ENCODE measurements around the gene SLC8B1.

SLC8B1 gene

DNA sequence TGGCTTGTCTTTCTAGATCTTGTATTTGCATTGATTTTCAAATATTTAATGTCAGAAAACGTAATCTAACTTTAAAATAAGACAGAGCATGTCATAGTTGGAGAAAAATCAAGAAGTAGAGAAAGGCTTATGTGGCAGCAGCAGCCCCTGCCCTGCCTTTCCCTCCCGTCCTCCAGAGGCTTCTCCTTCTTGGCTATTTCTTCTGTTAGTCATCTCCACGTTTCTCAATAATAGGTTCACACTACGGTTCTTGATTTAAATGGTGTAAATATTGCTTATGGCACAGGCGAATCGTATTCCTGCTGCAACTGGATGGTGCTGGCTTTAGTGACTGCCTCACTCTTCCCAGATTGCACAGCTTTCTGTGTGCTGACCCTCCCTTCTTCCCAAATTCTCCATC, 42.8 kb downstream of the SLC8B1 start:
- DNase-seq, result no peak

DNA sequence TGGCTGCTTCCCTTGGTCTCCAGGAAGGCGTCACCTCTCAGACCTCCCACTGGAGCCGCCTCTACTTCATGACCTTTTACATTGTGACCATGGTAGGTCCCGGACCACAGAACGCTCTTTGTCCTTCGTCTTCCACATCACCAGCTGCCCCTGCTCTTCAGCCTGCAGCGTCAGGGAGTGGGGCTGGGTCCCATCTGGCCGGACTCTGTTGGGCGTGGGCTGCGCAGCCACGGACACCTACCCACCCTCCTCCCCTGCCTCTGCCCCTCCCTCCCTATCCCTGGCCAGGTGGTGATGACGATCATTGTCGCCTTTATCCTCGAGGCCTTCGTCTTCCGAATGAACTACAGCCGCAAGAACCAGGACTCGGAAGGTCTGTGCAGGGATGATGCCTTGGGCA, 43.3 kb downstream of the SLC8B1 start:
- no peak for DNase-seq

DNA sequence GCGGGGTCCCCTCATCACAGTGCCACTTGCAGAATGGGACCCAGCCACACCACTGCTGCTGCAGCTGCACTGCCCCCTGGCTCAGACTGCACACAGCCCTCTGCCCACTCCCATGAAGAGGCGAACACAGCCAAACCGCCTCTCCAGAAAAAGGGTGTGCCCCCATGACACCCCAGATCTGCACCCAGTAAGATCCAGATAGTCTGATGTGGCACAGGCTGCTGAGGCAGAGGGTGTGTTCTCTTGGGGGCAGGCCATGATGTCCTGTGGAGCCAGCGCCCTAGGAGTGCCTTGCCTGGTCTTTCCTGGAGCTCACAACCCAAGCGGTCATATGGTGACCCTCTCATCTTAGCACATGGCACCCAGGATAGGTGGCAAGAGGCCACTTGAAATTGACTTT, 44.4 kb downstream of the SLC8B1 start:
- no peak for DNase-seq

DNA sequence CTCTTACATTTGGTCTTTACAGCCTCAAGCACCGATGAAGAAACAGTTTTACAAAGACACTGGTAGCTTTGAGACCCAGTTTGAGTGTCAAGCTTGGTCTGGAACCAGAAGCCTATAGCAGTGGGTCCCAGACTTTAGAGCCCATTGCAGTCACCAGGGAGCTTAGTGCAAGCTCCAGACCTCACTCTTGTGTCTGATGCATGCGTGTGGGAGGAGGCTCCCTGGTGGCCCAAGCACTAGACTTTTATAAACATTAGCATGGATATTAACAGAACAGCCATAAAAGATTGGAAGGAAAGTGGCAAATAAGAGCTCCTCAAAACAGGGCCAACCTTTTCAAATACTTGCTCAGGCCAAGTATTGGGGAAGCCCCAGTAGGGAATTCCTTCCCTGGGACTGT, 45.5 kb downstream of the SLC8B1 start:
- DNase-seq, result no peak

DNA sequence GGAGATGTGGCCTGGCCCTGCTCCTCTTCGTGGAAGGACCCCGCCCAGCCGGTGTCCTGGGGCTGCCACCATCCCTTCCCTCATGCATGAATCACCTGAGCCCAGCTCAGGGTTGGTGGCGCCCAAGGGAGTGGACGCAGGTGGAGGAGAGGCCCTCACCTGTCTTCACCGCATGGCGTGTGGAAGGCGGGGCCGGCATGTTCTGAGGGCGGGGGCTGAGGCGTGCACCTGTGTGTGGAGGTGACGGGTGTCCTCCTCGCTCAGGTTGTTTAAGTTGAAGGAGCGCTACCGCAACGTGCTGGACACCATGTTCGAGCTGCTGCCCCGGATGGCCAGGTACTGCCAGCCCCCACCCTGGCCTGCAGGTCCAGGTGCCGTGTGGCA, 47.0 kb downstream of the SLC8B1 start:
- DNase-seq, result no peak

DNA sequence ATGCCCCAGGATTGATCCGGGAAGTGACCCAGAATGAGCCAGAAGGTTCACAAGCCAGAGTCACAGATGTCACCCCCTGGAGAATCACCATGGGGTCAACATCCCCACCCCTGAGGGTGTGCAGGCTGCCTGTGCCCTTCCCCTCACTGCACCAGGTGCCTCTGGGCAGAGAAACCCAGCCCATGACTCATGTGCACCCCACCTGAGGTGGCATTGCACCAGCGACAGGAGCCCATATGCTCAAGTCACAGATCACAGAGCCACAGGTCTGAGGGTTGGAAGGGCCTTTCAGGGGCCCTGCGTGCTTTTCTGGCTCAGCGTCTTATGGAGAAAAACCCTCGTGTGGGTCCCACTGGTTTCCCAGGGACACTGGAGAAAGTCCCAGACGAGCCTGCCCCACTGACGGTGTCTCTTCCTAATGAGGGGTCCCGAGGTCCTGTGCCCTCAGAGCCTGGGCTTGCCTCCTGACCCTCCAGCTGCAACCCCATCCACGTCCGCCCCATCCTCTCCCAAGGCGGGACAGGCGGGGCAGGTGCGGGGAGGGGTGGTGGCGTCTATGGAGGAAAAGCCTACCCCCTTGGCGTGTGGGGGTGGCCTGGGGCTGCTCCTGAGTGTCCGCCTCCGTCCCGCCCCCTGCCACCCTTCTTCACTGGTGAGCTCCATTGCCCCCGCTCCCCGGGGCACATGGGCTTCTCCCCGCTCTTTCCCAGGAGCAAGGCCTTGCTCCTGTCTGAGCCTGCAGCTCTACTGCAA, 47.6 kb downstream of the SLC8B1 start:
- DNase-seq, result no peak

DNA sequence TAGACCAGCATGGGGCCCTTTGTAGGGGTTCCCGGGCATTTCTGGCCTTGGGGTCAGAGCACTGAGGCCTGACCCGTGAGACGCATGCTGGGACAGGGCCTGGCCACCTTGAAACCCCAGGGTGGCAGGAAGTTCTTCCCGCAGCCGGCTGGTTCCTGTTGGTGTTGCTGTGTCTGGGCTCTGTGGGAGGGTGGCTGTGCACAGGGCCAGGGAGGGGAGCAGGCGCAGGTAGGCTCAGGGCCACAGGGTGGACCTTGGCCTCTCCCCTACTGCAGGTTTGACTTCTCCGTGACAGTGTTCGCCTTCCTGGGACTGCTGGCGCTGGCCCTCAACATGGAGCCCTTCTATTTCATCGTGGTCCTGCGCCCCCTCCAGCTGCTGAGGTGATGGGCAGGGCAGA, 48.2 kb downstream of the SLC8B1 start:
- no peak for DNase-seq

DNA sequence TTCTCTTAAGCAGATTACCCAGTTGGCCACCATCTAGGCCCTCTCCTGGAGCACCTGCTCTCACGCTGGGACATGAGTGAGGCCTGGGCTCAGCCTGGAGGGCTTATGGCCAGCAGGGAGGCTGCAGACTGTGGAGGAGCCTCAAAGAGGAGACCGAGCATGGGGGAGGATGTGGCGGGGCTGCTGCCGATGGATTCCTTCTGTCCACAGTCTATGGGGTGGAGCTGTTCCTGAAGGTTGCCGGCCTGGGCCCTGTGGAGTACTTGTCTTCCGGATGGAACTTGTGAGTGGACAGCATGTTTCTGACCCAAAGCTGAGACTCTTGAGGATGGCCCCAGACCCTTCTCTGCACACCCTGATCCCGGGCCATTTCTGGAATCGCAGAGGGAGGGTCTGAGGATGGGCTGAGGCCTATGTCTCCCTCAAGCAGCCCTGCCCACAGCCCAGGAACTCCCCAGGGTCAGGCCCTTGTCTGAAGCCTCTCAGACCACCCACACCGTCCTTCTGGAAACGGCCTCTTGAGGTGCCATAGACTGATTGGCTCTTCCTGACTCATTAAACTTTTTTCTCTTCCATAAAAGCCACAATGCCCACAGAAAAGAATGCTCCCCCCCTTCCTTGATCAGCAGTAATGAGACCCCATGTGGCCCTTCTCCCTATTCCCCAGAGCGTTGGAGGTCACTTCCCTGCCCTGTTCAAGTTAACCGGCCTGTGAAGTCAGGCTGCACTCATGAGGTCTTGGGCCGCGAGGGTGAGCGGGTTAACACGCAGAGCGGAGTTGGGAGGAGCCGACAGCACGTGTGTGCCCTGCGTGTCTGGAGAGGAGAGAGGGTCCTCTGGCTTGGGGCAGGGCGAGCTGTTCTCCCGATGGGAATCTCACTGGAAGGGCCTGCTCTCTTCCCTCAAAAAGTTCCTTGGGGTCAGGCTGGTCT, 49.0 kb downstream of the SLC8B1 start:
- DNase-seq, result no peak

DNA sequence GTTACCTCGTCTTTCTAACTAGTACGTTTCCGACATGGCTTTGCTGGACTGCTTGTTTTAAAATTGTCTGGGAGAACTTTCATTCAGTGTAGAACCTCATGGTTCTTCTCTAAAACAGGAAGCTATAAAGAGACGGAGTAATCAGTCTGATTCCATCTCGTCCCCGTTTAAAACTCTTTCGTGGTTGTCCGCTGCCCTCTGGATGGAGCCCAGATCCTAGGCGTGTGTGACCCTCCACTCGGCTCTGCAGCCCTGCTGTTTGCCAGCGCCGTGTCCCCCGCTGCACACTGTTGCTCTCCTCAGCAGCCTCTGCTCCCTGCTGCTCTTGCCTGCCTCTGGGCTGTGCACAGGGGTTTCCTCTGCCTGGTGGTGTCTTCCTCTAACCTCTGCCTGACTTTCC, 50.2 kb downstream of the SLC8B1 start:
- DNase-seq, result no peak

DNA sequence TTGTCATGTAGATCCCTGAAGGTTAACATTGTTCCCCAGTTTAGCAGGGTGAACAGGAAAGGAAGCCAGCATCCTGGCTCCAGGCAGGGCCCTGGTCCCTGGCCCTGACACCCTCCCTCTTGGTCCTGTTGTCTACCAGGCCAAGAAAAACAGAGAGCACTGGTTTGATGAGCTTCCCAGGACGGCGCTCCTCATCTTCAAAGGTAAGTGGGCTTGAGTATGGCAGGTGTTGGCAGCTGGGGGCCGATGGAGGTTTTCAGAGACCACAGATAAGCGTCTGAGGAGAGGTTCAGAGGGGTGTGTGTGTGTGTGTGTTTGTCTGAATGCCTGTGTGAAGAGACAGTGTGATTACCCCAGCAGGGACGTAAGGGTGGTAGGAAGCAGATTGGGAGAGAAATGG, 56.3 kb downstream of the SLC8B1 start:
- peak; percentile 55 for DNase-seq

DNA sequence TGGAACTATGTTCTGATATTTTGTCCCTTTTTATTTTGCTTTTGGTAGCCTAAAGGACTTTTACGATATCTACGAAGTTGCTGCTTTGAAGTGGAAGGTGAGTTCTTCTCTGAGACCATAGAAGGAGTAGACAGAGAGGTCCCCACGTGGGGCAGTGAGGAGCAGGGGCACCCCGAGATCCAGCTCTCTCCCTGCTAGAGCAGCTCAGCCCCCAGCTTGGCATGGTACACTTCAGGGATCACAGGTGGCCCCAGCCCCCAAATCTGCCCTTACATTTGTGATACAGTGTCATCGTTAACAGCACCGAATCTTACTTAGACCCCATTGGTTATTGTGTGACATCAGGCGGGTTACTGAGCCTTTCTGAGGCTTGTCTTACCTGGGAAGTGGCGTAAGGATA, 56.8 kb downstream of the SLC8B1 start:
- DNase-seq, result no peak

DNA sequence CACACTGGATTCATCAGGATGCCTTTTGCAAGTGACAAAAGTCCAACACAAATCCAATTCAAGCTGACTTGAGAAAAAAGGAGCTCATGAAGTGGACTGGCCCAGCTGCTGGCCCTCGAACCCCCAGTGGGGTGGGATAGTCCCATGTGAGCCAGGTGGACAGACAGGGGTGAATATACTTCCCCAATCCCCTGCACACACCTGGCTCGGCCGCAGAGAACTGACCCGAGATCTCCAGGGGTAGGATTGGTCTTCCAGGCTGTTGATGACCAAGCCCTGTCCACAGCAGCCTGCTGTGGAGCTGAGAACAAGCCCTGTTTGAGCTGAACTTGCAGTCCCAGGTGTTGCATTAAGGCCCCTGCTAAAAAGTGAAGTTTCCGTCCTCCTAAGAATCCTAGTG, 57.4 kb downstream of the SLC8B1 start:
- DNase-seq, result no peak

DNA sequence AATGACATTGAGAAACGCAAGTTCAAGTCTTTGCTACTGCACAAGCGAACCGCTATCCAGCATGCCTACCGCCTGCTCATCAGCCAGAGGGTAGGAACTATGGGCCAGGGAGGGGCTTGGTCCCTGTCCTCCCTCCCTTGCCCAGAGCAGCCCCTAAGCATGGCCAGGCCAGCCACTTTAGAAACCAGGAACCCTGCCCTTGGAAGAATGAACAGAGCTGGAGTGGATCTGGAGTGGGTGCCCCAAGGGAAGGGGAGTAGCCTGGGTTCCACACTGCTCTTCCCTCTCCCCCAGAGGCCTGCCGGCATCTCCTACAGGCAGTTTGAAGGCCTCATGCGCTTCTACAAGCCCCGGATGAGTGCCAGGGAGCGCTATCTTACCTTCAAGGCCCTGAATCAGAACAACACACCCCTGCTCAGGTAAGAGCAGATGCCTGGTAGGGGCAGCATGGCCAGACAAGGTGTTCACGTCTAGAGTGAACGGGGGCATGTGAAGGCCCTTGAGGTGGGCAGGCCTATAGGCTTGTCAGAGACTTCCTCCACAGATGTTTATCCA, 57.9 kb downstream of the SLC8B1 start:
- DNase-seq, result no peak

DNA sequence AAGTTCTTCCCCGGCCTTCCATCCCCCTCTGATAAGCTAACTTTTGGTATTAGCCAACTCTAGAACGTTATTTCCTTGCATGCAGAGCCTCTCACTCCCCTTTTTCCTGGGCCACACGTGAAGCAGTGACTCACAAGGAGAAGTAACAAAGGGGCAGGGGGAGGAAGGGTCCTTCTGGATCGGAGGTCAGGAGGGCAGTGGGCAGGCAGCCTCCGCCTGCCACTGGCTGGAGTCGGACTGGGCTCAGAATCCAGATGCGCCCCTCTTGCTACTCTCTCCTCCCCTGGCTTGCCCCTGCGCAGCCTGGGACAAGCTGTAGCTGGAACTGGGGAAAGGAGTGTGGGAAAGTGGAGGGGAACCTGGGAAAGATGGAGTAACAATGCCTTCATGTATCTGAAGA, 58.6 kb downstream of the SLC8B1 start:
- DNase-seq, result no peak

DNA sequence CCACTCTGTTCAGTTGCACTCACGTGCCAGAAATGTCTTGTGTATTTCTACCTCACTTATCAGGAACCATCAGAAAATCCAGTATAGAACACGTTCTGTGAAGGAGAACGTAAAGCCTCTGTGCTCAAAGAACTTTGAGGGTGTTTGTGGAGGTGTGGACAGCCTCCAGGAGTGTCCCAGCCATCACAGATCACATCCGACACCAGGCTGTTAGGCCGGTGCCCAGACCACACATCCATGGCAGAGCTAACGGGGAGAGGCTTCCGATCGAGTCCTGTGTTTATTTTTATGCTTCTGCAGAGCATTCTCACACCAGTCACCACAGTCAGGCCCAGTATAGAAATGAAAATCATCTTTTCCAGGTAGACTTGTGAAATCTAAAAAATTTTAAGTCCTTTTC, 60.1 kb downstream of the SLC8B1 start:
- DNase-seq, result no peak

DNA sequence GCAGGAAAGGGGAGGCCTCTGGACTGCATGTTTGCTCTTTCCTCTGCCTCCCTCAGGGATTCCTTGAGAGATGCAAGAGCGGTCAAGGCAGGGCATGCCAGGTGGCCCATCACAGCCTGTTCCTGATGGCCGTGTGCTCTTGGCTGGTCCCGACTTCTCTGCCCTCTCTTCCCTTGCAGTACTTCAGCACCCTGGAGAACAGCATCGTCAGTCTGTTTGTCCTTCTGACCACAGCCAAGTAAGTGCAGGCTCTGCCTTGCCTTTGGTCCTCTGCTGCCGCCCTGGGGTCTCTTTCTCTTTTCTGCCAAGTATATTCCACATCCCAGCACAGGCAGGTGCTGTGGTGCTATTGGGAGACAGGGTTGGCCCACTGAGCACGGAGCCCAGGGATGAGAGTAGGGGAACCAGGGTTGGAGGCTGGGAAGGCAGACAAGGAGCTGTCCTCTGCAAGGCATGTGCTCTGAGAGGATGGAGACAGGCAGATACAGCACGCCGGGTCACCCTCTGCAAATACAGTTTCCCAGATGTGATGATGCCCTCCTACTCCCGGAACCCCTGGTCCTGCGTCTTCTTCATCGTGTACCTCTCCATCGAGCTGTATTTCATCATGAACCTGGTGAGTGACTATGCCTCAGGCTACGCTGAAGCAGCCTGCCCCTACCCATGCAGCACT, 61.7 kb downstream of the SLC8B1 start:
- DNase-seq, result no peak

DNA sequence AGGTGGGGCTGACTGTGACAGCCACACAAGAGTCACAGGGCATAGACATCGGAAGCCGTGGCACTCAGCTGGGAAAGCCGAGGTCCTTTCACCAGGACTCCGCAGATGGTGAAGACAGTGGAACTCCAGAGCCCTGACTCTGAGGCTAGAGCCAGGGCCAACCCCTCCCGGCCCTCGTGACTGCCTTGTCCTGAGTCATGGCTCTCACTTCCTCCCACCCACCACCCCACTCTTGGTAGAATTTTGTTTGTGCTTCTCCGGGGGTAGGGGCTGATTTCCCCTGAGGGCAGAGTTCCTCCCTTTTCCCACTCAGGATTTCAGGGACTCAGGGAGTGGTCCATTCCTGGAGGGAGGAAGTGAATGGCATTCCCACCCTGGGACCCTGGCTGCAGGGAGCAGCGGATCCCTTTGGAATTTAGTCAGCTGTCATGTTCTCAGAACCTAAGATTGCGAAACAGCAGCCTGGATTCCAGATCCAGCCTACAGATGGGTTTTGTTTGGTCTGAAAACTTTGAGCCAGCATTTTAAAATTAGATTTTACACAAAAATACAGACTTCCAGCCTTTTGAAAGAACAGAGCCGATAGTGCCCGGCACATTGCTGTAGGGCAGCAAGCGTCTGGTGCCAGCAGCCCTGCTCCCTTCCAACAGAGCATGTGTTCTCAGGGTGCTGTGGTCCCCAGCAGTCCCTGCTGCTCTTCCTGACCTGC, 62.9 kb downstream of the SLC8B1 start:
- no peak for DNase-seq

DNA sequence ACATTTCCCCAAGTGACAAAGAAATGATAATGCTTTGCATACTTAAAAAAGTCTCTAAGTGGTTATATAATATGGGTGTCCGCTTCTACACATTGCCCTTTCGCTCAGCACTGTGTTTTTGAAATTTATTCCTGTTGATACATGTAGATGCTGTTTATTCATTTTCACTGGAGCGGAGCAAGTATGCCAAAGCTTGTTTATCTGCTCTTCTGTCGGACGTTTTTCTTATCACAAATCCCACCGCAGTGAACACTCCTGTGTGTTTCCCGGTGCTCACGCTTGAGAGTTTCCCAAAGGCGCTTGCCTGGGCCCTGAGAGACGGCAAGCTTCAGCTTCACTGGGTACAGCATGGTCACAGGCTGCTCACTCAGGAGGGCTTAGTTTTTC, 63.5 kb downstream of the SLC8B1 start:
- no peak for DNase-seq

DNA sequence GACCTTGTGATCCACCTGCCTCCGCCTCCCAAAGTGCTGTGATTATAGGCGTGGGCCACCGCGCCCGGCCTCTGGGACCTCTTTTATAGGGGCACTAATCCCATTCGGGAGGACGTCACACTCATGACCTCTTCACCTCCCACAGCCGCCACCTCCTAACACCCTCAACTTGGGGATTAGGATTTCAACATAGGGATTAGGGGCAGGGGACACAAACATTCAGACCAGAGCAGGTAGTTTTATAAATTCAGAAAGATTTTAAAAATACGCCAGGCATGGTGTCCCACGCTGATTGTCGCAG, 64.2 kb downstream of the SLC8B1 start:
- DNase-seq, result no peak

DNA sequence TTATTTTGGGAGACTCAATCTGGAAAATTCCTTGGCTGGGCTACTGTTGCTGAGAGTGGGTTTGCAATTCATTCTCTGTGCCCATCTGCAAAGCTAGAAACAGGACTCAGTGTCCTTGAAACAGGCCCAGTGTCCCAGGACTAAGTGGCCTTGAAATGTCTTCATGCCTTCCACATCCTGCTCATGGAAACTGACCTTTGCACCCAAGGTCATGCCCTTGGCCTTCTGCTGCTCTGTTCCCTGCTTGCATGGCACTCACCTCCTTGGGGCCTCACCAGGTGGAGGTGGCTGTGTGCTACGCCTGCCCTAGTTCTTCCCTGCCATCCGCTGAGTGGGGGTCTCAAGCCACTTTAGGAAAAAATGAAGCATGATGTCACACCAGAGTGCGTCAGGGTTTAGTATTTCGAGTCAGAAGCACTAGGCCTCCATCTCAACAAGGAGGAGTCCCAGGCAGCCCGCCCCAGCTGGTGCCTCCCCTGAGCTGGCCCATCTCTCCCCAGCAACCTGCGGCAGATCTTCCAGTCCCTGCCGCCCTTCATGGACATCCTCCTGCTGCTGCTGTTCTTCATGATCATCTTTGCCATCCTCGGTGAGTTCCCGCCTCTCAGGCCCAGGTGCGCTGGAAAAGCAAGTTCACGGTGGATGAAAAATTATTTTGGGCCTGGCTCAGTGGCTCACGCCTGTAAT, 65.5 kb downstream of the SLC8B1 start:
- DNase-seq, result no peak

DNA sequence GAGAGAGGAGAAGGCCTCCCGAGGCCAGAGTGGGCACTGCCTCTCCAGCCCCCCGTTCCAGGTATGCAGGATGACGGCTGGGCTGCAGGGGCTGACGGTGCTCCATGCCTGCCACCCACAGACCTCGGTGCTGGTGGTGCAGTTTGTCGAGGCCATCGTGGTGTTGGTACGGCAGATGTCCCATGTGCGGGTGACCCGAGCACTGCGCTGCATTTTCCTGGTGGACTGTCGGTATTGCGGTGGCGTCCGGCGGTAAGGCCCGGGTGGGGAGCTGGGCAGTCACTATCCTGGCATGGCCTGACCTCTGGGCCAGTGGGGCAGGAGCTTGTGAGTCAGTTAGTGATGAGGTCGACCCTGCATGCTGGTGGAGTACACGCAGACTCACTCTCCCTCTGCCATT, 66.3 kb downstream of the SLC8B1 start:
- DNase-seq, result no peak

DNA sequence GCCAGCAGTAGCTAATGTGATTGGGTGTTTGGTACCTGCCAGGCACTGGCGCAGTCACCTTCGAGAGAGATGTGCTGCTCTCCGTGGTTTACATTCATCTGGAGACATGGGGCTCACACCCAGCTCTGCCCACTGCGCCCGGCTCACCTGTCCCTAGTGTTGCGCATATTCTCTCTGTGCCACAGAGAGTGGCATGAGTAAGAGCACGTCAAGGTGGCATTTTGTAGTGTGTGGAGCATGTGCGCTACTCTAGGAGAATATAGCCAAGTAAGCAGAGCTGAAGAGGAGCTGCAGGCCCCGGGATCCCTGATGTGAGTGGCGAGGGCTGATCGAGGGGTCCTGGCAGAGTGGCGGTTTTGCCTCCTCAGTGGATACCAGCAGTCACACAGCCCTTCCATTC, 66.8 kb downstream of the SLC8B1 start:
- no peak for DNase-seq

DNA sequence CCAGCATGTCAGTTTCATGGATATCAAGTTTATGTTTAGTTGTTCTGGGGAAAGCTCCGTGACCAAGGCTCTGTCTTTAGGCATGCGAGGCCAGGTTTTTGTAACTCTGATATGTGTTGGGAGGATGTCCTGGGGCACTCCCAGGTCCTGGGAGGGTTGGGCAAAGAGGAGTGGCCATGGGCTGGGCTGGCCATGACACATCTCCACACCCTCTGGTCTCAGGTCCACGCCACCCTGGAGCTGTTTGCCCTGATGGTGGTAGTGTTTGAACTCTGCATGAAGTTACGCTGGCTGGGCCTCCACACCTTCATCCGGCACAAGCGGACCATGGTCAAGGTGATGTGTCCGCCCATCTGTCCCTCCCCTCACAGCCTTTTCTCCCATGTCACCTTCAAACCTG, 67.3 kb downstream of the SLC8B1 start:
- DNase-seq, result no peak
